HG02763 (cell line): Measurements from ENCODE around the gene CD8B2.
"Not testable (repeated sequence)": the region's sequence is repeated elsewhere in the genome, so short reads cannot be mapped to it uniquely, and the experiment has no call there.

Experiments
- ATAC-seq: cut with Tn5 transposase; IDR thresholded peaks from one replicate; pipeline ENCODE4 v1.9.1; 2021; ENCODE audit warnings: mild to moderate bottlenecking, moderate library complexity; ENCODE audit not compliant: unreplicated experiment

The CD8B2 gene

DNA sequence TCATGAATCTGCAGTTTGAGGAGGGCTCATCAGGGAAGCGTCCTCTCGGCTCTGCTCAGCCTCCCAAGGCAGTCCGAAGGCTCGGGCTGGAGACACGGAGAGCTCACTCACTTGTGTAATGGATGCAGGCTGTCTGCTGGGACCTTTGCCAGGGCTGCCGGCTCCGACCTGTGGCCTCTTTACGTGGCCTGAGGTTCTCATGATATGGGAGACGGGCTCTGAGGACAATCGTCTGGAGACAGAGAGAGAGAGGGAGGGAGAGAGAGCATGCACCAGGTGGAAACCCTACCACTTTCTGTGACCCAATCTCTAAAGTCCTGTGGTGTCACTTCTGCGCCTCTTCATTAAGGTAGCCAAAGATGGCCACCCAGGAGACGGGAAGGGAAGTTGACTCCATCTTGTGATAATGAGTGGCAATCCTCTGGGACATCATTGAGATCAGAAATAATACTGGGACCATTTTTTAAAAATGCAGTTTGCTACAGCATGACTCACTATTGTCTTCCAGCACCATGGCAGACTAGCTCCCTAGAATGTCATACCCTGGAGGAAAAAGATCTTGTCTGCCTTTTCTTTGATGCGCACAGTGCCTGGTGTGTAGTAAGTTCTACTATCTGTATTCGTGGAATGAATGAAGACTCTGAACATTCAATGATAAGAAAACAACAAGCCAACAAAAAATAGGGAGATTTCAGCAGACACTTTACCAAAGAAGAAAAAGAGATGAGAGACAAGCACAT lies 60.2 kb downstream of the CD8B2 start:
- ATAC-seq, result no peak

DNA sequence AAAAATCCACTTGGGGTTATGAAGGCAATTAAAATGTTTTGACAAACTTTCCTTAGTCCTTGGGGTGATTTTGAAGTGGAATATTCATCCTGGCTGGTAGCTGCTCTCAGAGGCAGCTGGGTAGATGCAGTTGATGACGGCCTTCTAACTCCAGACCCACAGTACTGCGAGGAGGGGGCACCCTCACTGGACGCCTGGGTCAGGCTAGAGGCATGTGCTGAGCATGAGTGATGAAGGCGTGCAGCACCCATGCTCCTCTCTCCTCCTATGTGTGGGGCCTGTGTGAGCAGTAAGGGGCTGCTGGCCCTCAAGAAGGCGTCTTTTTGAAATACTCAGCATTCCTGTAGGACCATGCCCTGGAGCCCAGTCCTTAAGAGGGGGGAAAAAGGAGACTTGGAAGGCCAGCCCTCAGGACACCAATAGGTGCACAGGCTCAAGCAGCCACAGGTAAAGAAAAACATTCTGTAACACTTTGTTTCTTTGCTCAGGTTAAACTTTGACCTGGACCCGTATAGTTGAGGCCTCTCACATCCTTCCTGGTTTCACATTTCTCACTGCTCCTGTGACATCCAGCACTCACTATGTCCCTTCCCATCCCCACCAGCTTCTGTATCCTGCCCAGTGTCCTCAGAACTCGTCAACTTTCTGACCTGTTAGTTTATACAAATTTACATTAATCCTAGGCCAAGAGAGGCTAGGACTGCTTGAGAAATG lies 64.4 kb downstream of the CD8B2 start:
- ATAC-seq, result no peak

- ATAC-seq, result no peak
Measured at GRCh38 chr2:106552921-106553320, 65.8 kb downstream of the CD8B2 start.

DNA sequence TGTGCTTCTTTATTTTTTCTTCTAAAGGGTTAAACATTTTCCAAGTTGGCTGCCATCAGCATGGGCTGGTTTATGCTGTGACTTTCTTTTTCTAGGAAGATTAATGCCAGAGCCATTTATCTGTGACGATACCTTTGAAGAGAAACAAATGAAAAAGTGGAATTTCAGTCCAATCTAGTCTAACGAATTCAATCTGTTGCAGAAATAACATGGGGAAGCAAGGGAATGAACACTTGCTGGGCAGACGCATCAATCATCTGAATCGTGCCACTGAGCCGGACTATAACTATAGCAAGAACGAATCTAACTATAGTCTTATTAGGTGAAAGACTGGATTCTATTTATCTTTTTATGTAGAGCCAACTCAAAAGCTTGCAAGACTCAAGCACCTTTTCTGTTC lies 66.2 kb downstream of the CD8B2 start:
- no peak for ATAC-seq

DNA sequence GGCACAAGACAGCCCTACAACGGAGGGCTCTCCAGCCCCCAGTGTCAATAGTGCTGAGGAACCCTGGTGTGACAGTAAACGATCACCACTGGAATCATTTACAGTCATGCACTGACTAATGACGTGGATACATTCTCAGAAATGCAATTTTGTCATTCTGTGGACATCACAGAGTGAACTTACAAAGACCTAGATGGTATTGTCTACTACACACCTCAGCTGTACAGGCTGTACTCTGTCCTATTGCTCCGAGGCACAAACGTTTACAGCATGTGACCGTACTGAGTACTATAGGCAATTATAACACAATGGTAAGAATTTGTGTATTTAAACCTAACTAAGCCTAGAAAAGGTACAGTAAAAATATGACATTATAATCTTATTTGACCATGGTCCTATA lies 67.2 kb downstream of the CD8B2 start:
- ATAC-seq, result no peak

- no peak for ATAC-seq
Measured at GRCh38 chr2:106555053-106555452, 67.9 kb downstream of the CD8B2 start.

DNA sequence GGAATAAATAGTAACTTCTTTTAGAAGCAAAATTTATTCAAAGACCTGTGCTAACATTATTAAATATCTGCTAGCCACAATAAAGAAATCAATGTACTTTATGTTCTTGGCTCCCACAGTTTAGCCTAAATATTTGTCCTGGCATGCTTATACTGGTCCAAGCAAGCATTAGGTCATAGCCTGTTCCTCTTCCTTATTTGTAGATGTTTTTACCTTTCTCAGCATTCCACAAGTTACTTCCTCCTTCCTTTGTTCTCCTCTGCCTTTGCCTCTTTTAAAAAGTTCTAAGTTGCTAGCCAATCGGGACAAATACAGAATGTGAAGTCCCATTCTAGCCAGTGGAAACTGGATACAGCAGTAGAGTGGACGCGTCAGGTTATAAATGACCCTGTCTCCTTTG lies 72.6 kb downstream of the CD8B2 start:
- not testable (repeated sequence) for ATAC-seq

DNA sequence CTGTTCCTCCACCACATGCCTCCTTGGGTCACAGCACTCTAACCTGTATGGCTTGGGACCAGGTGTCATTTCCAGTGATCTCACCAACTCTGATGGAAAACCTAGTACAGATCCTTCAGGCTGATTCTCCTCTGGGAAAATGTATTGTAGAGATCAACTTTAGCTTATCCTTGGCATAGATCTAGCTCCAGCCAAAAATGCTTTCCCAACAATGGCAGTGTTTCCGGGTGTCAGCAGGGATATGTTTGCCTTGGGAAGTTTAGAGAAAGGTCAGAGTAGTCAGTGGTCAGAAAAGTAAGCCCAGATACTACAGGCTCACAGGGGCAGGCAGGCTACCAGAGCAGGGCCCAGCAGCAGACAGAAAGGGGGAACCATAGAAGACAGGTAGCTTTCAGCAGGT lies 73.6 kb downstream of the CD8B2 start:
- no peak for ATAC-seq

GRCh38 chr2:106561356-106561755 lies 74.2 kb downstream of the CD8B2 start:
- ATAC-seq, result no peak

DNA sequence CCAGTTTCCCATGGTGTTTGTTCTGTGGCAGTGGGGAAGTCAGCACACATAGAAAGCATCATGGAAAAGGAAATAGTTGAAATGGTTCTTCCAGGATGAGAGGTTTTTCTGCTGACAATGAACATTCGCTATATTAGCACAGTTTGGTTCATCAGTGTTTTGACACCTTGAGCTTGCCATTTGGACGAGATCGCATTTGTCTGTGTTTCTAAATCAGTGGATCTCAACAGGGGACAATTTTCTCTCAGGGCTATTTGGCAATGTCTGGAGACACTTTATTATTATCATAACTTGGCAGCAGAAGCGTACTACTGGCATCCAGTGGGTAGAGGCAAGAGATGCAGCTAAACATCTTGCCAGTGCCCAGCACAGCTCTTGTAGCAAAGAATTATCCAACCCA lies 74.6 kb downstream of the CD8B2 start:
- ATAC-seq, result no peak

DNA sequence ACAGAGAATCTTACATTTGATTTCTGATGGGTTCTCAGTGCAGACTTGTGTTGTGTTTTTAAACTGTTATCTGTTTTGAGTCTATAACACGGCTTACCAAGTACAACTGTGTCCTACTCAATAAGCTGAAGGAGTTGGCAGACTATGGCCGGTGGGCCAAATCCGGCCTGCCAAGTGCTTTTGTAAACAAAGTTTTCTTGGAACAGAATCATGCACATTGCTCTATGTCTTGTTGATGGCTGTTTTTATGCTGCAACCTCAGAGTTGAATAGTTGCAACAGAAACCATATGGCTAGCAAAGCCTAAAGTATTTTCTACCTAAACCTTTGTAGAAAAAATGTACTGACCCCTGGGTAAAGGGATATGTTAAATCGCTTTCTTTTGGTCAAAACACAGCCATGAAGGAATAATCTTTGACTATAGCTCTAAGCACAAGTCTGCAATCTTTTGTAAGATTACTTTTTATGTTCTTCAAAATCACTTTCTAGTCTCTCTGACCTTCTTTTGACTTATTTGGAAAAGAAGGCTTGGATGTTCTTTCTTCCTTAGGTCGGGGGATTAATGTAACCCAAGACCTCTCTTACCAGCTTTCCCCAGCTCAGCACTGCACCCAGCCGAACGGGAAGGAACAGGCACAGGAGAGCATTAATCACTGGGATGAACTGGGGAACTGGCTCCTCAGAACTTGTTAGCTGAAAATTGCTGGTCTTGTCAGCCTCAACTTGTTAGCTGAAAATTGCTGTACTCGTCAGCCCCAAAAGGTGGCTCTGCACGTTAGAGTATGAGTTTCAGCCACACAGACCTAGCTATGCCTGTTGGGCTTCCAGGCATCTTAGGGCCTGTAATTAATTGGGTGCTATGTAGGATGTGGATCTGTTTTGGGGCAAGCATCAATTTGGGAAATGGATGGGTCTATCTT lies 75.4 kb downstream of the CD8B2 start:
- ATAC-seq, result no peak

- no peak for ATAC-seq
Measured at GRCh38 chr2:106563195-106563594, 76.0 kb downstream of the CD8B2 start.

GRCh38 chr2:106565599-106565998 lies 78.4 kb downstream of the CD8B2 start:
- ATAC-seq, result no peak

DNA sequence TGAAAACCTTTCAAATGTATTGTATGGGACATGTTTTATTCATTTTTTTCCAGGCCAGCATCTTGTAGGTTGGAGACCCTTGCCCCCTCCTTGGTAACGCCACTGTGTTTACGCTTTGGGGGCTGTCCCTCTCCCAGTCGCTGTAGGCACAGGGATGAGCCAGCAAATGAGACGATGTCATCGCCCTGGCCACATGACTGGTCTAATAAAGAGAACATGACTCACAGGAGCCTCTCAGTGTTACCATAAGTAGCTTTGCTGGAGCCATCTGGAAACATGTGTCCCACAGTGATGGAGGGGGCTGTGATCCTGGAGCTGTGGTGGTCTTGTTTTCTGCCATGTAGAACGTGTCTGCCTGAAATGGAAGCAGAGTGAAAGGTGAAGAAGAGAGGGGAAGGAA lies 78.9 kb downstream of the CD8B2 start:
- ATAC-seq, result no peak

GRCh38 chr2:106566484-106566883 lies 79.3 kb downstream of the CD8B2 start:
- not testable (repeated sequence) for ATAC-seq

- no peak for ATAC-seq
Measured at GRCh38 chr2:106570316-106570715, 83.2 kb downstream of the CD8B2 start.
